SIG-M5 (cell line): Measurements from ENCODE around the gene ZC2HC1B.

Experiments
- DNase-seq: peaks from one replicate; lab custom pipeline; 2025; lab: John Stamatoyannopoulos, UW

The ZC2HC1B gene

DNA sequence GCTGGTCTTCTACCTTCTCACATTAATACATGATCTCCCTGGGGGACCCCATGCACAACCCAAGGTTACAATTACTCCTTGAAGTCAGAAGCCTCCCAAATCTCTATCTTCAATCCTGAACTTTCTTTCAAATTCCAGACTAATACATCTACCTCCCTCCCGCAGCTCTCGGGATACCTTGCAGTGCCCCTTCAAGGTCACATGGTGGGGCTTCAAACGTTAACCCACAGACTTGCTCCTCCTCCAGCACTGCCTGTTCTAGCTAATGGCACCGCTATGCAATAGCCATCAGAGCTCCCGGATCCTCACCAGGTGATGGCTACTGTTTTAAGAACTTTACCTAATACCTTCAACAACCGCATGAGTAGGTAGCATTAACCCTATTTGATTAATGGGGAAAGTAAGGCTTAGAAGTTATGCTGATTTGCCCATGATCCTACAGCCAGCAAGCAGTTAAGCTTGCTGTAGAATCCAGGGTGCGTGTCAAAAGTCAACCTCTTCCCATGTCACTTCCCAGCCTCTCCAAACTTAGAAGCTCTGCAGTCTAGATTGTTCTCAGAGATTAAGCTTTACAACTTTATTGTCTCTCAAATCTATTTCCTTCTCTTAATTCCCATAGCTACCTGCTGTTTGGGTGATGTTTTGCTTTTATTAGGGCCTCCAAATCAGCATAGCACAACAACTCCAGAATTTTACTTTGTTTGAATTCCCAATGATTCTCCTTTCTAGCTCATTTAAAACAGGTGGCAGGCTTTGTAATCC is 99.1 kb downstream of the ZC2HC1B start:
- DNase-seq = no peak

DNA sequence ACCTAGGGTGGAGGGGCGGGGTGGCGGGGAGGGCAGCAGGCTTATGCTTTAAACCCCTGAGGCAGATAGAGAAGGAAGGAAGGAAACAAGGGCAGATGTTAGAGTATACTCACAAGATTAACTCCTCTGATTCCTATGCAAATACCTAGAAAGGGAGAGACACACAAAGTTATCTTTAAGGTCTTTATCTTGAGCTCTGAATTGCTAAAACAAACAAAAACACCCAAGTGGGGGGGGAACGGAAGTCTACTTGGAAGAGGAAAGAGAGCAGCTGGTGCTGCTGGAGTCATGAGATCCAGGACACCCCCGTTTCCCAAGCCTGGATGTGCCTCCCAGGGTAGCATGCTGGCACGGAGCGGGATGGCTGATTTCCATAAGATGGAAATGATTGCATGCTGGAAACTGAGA is 100.4 kb downstream of the ZC2HC1B start:
- no peak for DNase-seq

DNA sequence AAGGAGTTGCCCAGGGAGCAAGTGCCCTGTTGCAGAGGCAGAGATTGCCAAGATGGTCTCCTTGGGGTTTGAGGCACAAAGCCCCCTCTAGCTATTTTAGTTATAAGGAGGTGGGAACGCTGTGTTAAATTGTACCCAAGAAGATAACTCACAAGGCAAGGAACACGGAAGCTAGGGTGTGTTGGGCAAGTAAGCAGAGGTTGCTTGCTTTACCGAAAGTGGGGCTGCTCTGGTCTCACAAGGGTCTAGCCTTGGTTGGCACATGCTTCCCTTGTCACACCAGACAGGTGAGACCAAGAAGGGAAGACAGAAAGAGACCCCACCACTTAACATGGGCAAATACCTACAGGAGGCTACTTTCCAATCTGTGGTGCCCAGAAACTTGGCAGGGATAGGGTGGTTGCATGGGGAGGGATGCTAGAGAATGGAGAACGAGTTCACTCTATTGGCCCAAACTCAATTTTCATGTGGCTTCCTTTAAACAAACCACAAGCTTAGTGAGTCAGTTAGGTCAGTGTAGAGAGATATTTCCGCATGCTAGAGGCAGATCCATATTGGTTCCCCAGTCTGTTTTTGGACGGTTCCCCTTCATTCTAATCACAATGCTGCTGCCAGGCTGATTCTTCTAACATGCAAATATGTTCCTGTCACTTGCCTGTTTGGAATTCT is 101.4 kb downstream of the ZC2HC1B start:
- DNase-seq = no peak

DNA sequence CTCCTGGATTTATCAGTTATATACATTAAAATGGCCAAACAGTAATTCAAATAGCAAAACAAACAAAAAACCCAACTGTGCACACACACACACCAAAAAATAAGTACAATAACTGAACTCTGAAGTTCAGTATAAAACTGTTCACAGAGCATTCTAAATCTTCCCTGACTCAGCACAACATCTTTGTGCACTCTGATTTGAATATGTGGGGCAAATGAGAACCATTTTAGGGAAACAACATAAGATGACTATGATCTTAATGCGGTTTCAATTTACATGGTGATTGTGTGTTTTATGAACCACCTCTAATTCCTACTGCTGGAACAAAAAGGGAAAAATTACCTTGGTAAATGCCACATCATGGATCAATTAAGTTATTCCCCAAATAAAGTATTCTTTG is 102.0 kb downstream of the ZC2HC1B start:
- DNase-seq = no peak

DNA sequence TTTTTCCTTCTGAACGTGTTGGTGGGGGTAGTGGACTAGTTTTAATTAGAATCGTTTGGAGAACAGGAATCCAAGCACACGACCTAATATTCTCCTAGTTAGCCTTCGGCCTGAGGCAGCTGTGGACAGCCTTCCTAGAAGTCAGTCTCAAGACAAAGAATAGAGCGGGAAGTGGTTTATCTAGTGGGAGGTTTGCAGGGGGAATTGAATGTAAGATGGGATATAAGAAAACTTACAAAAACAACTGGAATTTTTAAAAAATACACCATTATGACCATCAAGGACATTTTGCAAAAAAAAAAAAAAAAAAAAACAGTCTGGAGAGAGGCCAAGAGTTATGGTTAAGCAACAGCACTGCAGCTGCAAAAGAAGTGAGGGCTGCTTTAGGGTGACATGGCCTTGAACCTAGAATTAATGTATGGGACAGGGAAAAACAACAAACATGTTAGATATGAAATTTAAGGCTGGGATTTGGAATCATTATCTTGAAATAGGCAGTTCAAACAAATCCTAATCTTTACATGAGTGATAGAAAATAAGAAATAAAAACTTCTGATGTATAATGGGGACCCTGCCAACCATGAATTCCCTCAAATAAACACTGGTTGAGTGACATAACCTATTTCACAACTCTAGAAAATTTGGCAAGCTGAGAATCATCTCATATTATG is 103.6 kb downstream of the ZC2HC1B start:
- DNase-seq = no peak

DNA sequence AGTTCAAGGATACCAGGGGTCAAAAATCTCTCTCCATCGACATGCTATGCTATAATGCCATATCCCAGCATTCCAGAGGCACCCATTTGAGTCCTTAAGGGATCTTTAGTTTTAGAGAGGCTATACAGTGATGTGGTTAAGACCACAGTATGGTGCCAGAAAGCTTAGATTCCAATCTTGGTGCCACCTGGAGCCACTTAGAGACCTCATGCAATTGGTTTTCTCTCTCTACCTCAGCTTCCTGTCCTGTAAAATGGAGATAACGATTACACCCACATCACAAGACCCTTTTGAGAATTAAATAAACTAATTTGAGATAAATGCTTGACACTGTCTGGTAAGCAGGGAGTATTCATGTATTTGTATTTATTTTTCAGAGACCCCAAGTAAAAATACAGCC is 104.8 kb downstream of the ZC2HC1B start:
- no peak for DNase-seq

DNA sequence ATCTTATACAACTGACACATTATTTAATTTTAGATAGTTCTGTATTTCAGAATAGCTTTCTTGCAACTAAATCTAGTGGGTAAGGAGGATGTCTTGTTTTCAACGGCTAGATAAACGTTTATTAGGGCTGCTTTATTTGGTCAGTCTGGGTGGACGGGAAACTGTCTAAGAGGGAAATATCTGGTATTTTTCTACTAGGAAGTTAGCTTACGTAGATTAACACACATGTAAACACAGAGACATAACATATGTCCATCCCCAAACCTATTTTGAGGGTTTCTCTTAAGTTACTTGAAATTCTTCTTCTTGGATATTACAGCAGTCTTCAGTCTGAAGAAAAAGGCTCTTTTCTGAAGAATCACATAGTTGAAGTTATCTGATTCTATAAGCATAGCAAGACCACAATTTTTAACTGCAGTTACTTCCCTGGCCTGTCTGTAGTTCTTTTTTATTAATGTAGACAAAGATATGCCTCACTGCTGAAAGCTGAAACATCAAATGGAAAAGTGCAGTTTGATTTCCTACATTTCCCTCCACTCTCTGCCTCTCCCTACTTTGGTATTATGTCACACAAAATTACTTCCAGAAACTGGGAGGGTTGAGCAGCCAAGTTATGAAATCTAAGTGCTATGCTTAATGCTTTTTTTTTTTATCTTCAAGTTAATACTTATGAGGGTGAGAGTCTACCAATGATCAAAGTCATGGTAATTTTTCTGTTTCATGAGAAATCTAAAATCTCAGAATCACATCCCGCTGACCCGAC is 106.4 kb downstream of the ZC2HC1B start:
- no peak for DNase-seq

DNA sequence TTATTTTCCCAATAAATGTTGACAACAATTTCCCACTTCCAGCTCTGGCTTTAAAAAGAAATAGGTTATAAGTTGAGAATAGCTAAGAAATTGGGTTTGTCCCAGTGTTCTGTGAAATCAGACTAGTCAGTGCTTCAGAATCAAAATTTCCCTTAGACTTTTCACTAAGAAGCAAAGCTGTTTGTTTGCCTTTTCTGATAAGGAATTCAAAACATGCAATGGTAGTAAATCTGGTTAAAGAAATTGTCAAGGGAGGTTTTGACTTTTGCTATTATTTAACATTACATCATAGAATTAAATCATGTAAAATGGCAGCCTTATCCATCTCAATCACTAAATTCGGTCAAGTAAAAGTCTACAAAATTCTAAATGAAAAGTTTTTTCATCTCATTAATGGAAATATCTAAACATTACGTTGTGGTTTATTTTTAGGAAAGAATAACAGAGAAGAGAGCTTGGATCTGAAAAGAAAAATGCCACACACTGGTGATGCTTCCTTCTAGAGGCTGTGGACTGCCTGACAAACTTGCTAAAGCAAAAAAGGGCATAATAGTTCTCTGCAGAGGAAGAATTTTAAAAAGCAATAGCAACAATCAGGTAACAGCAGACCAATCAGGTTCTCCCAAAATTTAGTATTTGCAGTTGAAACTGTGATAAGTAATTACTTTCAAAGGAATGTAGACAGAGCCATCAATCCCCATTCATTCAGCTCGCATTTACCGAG is 107.4 kb downstream of the ZC2HC1B start:
- DNase-seq = no peak

DNA sequence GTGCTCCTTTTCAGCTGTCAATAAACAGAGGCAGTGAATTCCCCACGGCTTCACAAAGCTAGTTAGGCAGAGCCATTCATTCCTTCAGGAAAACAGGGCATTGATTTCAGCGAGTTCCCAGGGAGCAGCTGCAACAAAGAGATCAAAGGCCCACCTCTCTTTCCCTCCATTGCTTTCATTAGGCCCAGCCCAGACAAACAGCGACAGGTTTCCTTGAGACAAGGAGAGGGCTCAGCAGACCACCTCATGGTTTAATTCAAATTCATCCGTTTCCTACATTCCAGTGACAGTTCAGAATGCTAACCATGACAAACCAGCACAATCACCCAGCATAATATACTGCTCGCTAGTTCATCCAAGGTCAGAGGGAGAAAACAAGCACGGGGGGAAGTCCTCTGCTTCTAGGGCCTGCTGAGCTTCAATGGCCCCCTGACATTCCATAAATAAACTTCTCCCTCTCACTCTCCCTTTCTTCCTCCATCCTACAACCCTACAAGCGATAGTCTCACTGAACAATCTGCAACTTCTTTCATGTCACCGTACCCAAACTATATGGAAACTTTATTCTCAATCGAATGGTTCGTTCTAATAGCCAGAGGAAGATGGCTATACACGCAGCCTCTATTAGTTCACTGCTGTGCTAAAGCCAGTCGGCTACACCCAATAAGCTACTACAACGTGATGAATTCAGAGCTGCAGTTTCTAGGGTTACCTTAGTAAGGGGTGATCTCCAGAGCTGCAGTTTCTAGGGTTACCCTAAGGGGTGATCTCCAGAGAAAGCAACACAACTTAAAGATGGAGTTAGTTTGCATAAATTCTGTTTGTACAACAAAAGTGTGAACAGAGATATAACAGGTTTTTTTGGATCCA is 109.1 kb downstream of the ZC2HC1B start:
- DNase-seq = no peak

DNA sequence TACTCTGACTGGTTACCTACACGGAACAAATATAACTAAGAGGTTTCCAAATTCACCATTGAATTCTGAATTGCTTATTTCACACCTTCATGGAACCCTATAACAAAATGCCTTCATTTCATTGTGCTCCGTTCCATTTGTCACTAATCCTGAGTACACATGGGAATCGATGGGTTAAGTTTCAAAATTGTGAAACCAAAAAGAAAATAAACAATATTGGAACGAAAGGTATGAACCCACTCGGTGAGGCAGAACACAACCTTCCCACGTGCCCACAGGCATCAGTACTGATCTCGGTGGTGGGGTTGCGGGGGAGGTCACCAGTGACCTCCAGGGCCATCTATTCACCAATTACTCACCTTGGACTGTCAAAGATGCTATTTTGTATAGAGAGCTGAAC is 109.8 kb downstream of the ZC2HC1B start:
- no peak for DNase-seq

DNA sequence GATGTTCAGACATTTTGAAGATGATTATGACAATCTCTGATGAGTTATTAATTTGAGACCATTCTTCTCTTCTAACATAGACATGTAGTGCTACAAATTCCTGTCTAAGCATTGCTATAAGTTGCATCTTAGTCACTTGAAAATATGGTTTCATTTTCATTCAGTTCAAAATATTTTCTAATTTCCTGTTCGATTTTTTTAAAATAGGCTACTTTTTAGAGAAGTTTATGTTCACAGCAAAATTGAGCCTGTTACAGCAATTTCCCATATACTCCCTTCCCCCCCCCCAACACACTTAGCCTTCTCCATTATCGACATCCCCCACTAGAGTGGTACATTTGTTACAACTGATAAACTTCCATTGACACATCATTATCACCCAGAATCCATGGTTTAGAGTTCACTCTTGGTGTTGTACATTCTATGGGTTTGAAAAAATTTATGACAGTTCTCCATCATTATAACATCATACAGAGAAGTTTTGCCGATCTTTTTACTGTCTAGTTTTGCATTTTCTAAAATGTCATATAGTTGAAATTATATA is 112.6 kb downstream of the ZC2HC1B start:
- DNase-seq = no peak

DNA sequence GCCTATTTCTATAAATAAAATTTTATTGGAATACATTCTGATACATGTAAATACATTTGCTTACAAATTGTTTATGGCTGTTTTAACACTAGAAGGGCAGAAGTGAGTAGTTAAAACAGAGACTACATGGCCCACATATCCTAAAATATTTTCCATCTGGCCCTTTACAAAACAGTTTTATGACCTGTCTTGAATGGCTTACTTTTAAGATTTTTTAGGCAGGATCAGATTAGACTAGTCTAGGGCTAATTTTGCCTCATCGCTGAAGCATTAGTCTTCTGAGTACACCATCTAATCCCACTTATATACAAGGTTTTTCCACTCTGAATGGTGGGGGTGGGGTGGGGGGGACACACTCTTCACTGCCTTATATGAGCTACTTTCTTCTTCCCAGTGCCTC is 116.6 kb downstream of the ZC2HC1B start:
- no peak for DNase-seq

DNA sequence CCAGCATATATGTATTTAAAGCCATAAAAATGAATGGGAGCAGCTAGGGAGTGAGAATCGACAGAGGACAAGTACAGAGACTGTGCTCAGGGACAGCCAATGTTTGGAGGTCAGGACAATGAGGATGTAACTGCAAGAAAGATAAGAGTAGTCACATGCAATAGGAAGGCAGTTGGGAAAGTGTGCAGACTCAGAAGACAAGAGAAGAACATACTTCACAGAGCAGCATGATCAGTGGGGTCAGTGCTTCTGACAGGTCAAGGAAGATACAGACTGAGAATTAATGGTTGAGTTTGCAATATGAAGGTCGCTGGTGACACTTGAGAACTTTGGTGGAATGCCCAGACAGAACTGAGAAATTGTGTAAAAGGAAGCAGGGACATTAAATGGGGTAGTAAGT is 118.7 kb downstream of the ZC2HC1B start:
- DNase-seq = no peak

DNA sequence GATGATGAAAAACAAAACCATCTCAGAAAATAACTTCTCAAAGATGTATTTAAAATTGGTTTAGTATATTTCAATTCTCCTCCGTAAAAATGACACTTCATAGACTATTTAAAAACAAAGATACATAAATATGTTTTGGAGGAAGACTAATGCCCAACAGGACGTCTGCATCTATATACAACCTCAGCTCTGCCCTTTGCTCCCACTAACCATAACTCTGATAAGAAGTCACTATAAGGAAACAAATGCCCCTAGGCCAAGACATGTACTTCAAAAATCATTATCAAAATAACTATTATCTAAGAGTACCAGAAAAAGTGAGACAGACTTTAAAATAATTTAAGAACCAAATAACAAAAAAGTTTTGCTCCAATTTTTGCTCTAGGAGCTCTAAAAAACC is 120.4 kb downstream of the ZC2HC1B start:
- DNase-seq = no peak

DNA sequence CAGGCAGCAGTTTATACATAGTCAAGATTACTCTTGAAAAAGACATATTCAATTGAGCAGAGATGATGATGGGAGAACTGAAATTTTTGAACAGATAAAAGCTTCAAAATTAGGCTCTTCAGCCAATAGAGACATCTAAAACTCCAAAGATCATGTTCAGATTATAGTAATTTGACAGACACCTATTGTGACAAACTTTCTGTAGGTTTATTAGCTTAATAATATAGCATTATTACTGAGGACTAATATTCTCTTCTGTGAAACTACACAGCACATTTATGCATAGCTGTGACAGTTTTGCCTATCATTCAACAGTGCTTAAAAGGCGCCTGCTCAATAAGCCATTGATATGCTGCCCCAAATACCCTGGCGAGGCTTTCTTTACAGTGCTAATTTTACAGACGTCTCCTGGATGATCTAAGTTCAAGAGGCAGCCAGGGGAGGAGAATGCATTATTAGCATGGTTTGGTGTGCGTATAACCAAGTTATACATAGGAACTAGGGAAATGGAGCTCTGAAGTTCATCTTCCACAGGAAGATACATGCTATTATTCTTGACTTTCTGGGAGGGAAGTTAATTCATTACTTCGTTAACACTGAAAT is 122.3 kb downstream of the ZC2HC1B start:
- DNase-seq = no peak
